ENCODE measurements around the gene CELA1.

GRCh38 chr12:51377099-51377984 is 30.9 kb upstream of the CELA1 start:
- TF ChIP-seq TAF1 (IDR thresholded peaks at IDR 0.05; ENCODE audit: borderline replicate concordance, low read depth, low read length), result no peak
- TF ChIP-seq POLR2A (IDR thresholded peaks at IDR 0.05; ENCODE audit: low read depth, low read length), result no peak
